Neural cell (in vitro differentiated cells): ENCODE data around the gene SPPL3. TPM values are rescaled to one million over a fixed set of nuclear protein-coding genes. Genes with fewer than 3 reads are reported as not detected.

Source experiments
- H2AFZ ChIP-seq: fragments of 200-600, 300-800 bp; sonication (generic), shearing (Covaris generic); 2 replicates; pipeline ENCODE4 v1.6.0; 2014; ENCODE audit warnings: low read depth, mild to moderate bottlenecking, antibody characterized with exemption, low read length, moderate library complexity
- H3F3A ChIP-seq: fragments of 200-600 bp; shearing (Covaris generic); 2 replicates; pipeline ENCODE4 v1.6.1; 2016; ENCODE audit warnings: mild to moderate bottlenecking, moderate library complexity, mixed read lengths, antibody characterized with exemption, low read length; ENCODE audit not compliant: insufficient read depth, poor library complexity, severe bottlenecking
- H3K27ac ChIP-seq: fragments of 200-600, 300-800 bp; sonication (generic), shearing (Covaris generic); 2 replicates; pipeline ENCODE4 v1.5.1; 2014; ENCODE audit warnings: mild to moderate bottlenecking, low read length, moderate library complexity
- H3K27me3 ChIP-seq: fragments of 300-800, 200-600 bp; sonication (generic), shearing (Covaris generic); 2 replicates; pipeline ENCODE4 v1.6.0; 2014; ENCODE audit warnings: mild to moderate bottlenecking, low read depth, low read length, moderate library complexity; ENCODE audit not compliant: insufficient read depth
- H3K36me3 ChIP-seq: fragments of 300-800, 200-600 bp; sonication (generic), shearing (Covaris generic); 2 replicates; pipeline ENCODE4 v1.5.1; 2014; ENCODE audit warnings: mild to moderate bottlenecking, antibody characterized with exemption, low read length, moderate library complexity; ENCODE audit not compliant: insufficient read depth
- H3K4me2 ChIP-seq: fragments of 300-800, 200-600 bp; sonication (generic), shearing (Covaris generic); 2 replicates; pipeline ENCODE4 v1.6.0; 2014; ENCODE audit warnings: mild to moderate bottlenecking, low read length
- H3K4me3 ChIP-seq: fragments of 300-800, 200-600 bp; sonication (generic), shearing (Covaris generic); 2 replicates; pipeline ENCODE4 v1.5.1; 2014; ENCODE audit warnings: mild to moderate bottlenecking, low read length, moderate library complexity
- H3K79me2 ChIP-seq: fragments of 200-600 bp; shearing (Covaris generic); replicated peaks from 2 replicates; pipeline ENCODE4 v1.6.0; 2014; ENCODE audit warnings: mild to moderate bottlenecking, low read length, moderate library complexity; ENCODE audit not compliant: insufficient read depth
- H3K9ac ChIP-seq: fragments of 300-800, 200-600 bp; sonication (generic), shearing (Covaris generic); 2 replicates; pipeline ENCODE4 v1.6.1; 2016; ENCODE audit warnings: mild to moderate bottlenecking, low read length, mixed read lengths
- H3K9me2 ChIP-seq: fragments of 200-600 bp; shearing (Covaris generic); 2 replicates; pipeline ENCODE4 v1.6.1; 2016; ENCODE audit warnings: mild to moderate bottlenecking, low read length, mixed read lengths; ENCODE audit not compliant: insufficient read depth
- H3K9me3 ChIP-seq: fragments of 200-600, 300-800 bp; sonication (generic), shearing (Covaris generic); 2 replicates; pipeline ENCODE4 v1.6.1; 2016; ENCODE audit warnings: mild to moderate bottlenecking, mixed run types, low read length, moderate library complexity, mixed read lengths
- H4K20me1 ChIP-seq: fragments of 200-600 bp; shearing (Covaris generic); 2 replicates; pipeline ENCODE4 v1.6.1; 2016; ENCODE audit warnings: mild to moderate bottlenecking, mixed run types; ENCODE audit not compliant: insufficient read depth
- CTCF ChIP-seq: fragments of 450-650 bp; IDR thresholded peaks from 2 replicates; pipeline ENCODE4 v1.5.1; 2014; ENCODE audit warnings: antibody characterized with exemption, mild to moderate bottlenecking, moderate library complexity; ENCODE audit not compliant: poor library complexity, severe bottlenecking
- EP300 ChIP-seq: fragments of 450-650 bp; conservative IDR thresholded peaks from 2 replicates; pipeline ENCODE4 v1.6.1; 2014; ENCODE audit warnings: antibody characterized with exemption, mild to moderate bottlenecking, moderate library complexity; ENCODE audit not compliant: poor library complexity, severe bottlenecking
- EZH2 ChIP-seq: fragments of 200-600, 300-800 bp; shearing (Covaris generic), sonication (generic); IDR thresholded peaks from 2 replicates; pipeline ENCODE4 v1.6.1; 2014; ENCODE audit warnings: antibody characterized with exemption, low read length, borderline replicate concordance, mild to moderate bottlenecking; ENCODE audit not compliant: insufficient read depth, poor library complexity, severe bottlenecking
- MXI1 ChIP-seq: fragments of 450-650 bp; conservative IDR thresholded peaks from 2 replicates; pipeline ENCODE4 v1.6.1; 2014; ENCODE audit warnings: antibody characterized with exemption, mild to moderate bottlenecking; ENCODE audit not compliant: poor library complexity, severe bottlenecking
- POLR2AphosphoS5 ChIP-seq: IDR thresholded peaks from 2 replicates; pipeline ENCODE4 v1.6.1; 2012
- RAD21 ChIP-seq: fragments of 450-650 bp; conservative IDR thresholded peaks from 2 replicates; pipeline ENCODE4 v1.6.1; 2014; ENCODE audit warnings: antibody characterized with exemption, mild to moderate bottlenecking, moderate library complexity
- REST ChIP-seq: IDR thresholded peaks from 2 replicates; pipeline ENCODE4 v1.6.1; 2012; ENCODE audit warnings: borderline replicate concordance
- SMC3 ChIP-seq: fragments of 450-650 bp; conservative IDR thresholded peaks from 2 replicates; pipeline ENCODE4 v1.6.1; 2014; ENCODE audit warnings: antibody characterized with exemption, mild to moderate bottlenecking, moderate library complexity; ENCODE audit not compliant: poor library complexity
- TAF1 ChIP-seq: IDR thresholded peaks from 2 replicates; pipeline ENCODE4 v1.6.1; 2012; ENCODE audit warnings: low read depth
- polyA plus RNA-seq: library from polyadenylated mRNA; depleted of rRNA; stranded (reverse); fragments of >200 nt; gene quantifications from 2 replicates; pipeline ENCODE4 v1.2.3, GENCODE V29; 2014

Gene SPPL3
- polyA plus RNA-seq, 1 donor from 2014 or later, result 21.3 TPM

GRCh38 chr12:120933786-120934185, 29.6 kb upstream of the SPPL3 start:
- H3K9me3 ChIP-seq, result no peaks in the 10 kb centered on the region
- no peaks in the 10 kb centered on the region for H3K27me3 ChIP-seq
- no peak overlapping the region for H2AFZ ChIP-seq
- H4K20me1 ChIP-seq, result no peaks in the 10 kb centered on the region
- no peak overlapping the region for H3K9ac ChIP-seq
- H3K36me3 ChIP-seq, result no peaks in the 10 kb centered on the region
- H3K4me3 ChIP-seq, result no peak overlapping the region
- no peak overlapping the region for H3K27ac ChIP-seq
- H3K79me2 ChIP-seq, result no peaks in the 10 kb centered on the region
- no peak overlapping the region for H3K4me2 ChIP-seq
- no peaks in the 10 kb centered on the region for H3K9me2 ChIP-seq
- no peak for TF ChIP-seq CTCF
- no peak for TF ChIP-seq TAF1
- TF ChIP-seq RAD21, result no peak
- TF ChIP-seq EZH2, result no peak
- no peak for TF ChIP-seq MXI1
- no peak for TF ChIP-seq SMC3
- no peak for TF ChIP-seq POLR2AphosphoS5
- no peak for TF ChIP-seq REST
- TF ChIP-seq EP300, result no peak
- H3F3A ChIP-seq, result no peaks in the 10 kb centered on the region

- Histone ChIP-seq H3K79me2 (no peaks in the 10 kb centered on the region), H3K9me2 (no peaks in the 10 kb centered on the region), H4K20me1 (no peaks in the 10 kb centered on the region), H3F3A (no peaks in the 10 kb centered on the region), H2AFZ (no peak overlapping the region), H3K27me3 (no peaks in the 10 kb centered on the region), H3K9ac (no peak overlapping the region), H3K9me3 (no peaks in the 10 kb centered on the region), H3K27ac (no peak overlapping the region), H3K4me3 (no peak overlapping the region), H3K36me3 (no peaks in the 10 kb centered on the region), H3K4me2 (no peak overlapping the region)
- TF ChIP-seq EZH2, result no peak
- TF ChIP-seq TAF1, result no peak
- TF ChIP-seq REST, result no peak
- no peak for TF ChIP-seq MXI1
- no peak for TF ChIP-seq CTCF
- no peak for TF ChIP-seq POLR2AphosphoS5
- TF ChIP-seq SMC3, result no peak
- no peak for TF ChIP-seq EP300
- no peak for TF ChIP-seq RAD21
Observed at GRCh38 chr12:120932956-120933526, 28.9 kb upstream of the SPPL3 start.
